ENCODE data around the gene KAZN.
A peak's percentile ranks its signal among the peaks of the same experiment; 100 is the strongest.

KAZN gene

DNA sequence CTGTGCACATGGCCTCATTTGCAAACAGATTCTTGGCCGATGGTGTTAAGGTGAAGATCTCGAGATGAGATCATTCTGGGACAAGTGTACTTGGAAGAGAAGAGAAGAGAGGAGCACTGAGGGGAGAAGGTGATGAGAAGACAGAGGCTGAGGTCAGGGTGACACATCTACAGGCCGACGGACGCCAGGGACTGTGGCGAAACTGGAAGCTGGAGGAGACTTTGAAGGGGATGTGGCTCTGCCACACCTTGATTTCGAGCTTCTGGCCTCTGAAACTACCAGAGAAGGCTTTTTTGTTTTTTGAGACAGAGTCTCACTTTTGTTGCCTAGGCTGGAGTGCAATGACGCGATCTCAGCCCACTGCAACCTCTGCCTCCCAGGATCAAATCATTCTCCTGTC, 417.5 kb downstream of the KAZN start:
- H3K9me3 Mint-ChIP-seq, result no peaks in the 10 kb centered on the region
- H3K4me3 Mint-ChIP-seq, result no peak overlapping the region
- no peaks in the 10 kb centered on the region for H3K27me3 Mint-ChIP-seq
- no peaks in the 10 kb centered on the region for H3K4me1 Mint-ChIP-seq (ENCODE audit: low read depth)
- H3K27ac Mint-ChIP-seq, result no peak overlapping the region
- DNase-seq, result no peak
- H3K36me3 Mint-ChIP-seq (ENCODE audit: low read depth), result no peaks in the 10 kb centered on the region

DNA sequence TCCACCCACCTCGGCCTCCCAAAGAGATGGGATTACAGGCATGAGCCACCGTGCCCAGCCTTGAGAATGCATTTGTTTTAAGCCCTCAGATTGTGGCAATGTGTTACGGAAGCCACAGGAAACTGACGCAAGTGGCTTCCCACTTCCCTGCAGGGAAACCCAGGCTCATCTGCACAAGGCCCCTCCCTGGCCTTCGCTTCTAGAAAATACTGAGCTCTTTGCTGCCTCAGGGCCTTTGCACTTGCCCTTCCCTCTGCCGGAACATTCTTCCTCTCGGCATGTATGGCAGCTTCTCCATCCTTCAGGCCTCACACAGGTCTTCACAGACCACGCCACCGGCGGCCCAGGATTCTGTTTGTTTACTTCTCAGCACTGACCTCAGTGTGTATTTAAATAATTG, 418.0 kb downstream of the KAZN start:
- no peak for DNase-seq
- Mint-ChIP-seq H3K36me3 (ENCODE audit: low read depth) (no peaks in the 10 kb centered on the region), H3K9me3 (no peaks in the 10 kb centered on the region), H3K27ac (no peak overlapping the region), H3K27me3 (no peaks in the 10 kb centered on the region), H3K4me3 (no peak overlapping the region), H3K4me1 (ENCODE audit: low read depth) (no peaks in the 10 kb centered on the region)

DNA sequence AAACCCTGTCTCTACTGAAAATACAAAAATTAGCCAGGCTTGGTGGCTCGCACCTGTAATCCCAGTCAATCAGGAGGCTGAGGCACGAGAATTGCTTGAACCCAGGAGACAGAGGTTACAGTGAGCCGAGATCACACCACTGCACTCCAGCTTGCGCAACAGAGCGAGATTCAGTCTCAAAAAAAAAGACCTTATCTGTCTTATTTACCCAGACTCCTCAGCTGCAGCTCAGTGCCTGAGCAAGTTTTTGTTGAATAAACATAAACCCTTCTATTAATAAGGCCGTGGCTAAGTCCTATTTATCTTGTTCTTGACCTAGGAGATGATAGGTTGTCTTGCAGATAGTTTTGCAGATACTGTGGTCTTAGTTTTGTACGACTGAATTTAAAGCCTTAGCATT, 418.6 kb downstream of the KAZN start:
- Mint-ChIP-seq H3K4me1 (ENCODE audit: low read depth) (no peaks in the 10 kb centered on the region), H3K36me3 (ENCODE audit: low read depth) (no peaks in the 10 kb centered on the region), H3K27ac (no peak overlapping the region), H3K9me3 (no peaks in the 10 kb centered on the region), H3K27me3 (no peaks in the 10 kb centered on the region), H3K4me3 (no peak overlapping the region)
- DNase-seq, result no peak

DNA sequence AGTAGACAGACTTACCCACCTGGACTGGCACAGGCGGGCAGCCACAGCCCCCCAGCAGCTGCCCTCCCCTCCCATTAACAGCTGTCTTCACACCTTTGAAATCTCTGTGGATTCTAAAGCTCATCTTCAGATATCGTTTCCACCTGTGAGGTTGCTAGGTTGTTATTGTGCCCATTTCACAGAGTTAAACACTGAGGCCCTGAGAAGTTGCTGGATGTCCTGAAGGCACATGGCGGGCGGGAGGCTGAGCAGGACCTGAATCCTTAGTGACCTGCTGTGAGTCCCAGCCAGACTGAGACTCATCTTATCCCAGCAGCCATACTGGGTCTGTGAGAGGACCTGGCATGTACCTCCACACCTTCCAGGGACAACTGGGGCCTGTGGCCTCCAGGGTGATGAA, 420.3 kb downstream of the KAZN start:
- DNase-seq, result no peak
- H3K36me3 Mint-ChIP-seq (ENCODE audit: low read depth), result no peaks in the 10 kb centered on the region
- no peaks in the 10 kb centered on the region for H3K27me3 Mint-ChIP-seq
- H3K4me1 Mint-ChIP-seq (ENCODE audit: low read depth), result no peaks in the 10 kb centered on the region
- H3K9me3 Mint-ChIP-seq, result no peaks in the 10 kb centered on the region
- no peak overlapping the region for H3K4me3 Mint-ChIP-seq
- no peak overlapping the region for H3K27ac Mint-ChIP-seq

DNA sequence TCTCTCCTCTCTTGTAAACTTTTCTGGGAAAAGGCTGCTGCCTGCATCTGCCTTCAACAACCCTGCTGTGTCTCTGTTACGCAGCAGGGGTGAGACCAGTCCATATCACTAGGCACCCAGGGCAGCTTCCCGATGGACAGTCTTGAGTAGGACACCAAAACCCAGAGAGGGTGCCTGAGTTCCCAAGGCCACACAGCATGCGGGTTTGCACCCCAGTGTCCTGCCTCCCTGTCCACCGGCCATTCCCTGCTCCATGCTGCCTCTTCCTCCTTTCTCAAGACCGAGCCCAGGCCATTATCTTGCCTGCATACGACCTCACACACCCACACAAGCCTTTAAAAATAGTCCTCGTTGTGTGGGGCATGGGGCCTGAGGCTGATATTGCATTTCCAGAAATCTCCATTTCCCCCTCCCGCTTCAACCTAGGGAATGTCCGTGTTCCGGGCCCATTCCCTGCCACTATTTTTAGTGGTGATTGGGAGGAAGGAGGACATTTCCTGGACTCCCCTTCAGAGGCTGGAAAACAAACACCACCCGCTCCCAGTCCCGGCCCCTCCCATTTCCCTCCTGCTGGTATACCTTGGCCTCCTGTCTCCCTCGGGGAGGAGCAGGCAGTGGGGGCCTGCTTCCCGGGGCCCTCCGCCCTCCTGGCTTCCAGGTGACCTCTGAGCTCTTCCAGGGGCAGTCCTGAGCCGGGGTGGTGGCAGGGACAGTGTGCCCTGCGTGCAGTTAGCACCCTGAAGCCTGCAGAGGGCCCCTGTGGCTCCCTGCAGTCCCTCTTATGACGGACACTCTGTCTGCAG, 422.7 kb downstream of the KAZN start:
- no peaks in the 10 kb centered on the region for H3K27me3 Mint-ChIP-seq
- H3K4me3 Mint-ChIP-seq, result no peak overlapping the region
- H3K36me3 Mint-ChIP-seq (ENCODE audit: low read depth), result no peaks in the 10 kb centered on the region
- H3K9me3 Mint-ChIP-seq, result no peaks in the 10 kb centered on the region
- H3K4me1 Mint-ChIP-seq (ENCODE audit: low read depth), result no peaks in the 10 kb centered on the region
- no peak for DNase-seq
- H3K27ac Mint-ChIP-seq, result no peak overlapping the region

DNA sequence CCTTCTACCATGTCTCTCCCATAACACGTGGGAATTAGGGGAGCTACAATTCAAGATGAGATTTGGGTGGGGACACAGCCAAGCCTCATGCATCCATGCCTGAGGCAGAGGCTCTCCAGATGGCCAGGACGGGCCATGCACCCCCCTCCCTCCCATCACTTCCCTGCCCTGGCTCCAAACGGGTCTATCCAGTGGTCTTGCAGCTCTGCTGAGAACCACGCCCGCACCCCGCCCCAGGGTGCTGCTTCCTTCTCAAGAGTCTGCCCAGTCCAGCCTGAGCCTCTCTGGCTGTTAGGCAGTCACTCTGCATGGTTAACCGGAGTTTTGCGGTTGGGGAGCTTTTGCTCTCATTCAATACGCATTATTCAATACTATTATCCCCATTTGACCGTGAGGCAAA, 423.6 kb downstream of the KAZN start:
- no peaks in the 10 kb centered on the region for H3K27me3 Mint-ChIP-seq
- no peaks in the 10 kb centered on the region for H3K4me1 Mint-ChIP-seq (ENCODE audit: low read depth)
- no peak overlapping the region for H3K4me3 Mint-ChIP-seq
- no peak overlapping the region for H3K27ac Mint-ChIP-seq
- H3K36me3 Mint-ChIP-seq (ENCODE audit: low read depth), result no peaks in the 10 kb centered on the region
- H3K9me3 Mint-ChIP-seq, result no peaks in the 10 kb centered on the region
- DNase-seq, result no peak

DNA sequence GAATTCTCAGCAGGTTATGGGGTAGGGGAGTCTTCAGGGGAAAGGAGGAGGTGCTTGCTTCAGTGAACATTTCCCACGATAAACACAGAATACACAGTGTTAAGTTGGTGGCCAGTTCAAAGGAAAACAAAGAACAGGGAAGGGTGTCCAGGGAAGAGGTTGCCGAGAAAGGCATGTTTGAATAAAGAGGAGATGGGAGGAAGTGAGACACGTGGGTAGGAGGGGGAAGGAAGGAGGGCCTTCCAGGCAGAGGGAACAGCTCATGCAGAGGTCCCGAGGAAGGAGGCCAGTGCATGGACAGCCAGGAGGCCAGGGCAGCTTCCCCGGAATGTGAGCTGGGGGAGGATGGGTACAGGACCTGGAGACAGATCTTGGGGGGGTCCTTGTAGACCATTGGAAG, 424.7 kb downstream of the KAZN start:
- no peak overlapping the region for H3K4me3 Mint-ChIP-seq
- H3K4me1 Mint-ChIP-seq (ENCODE audit: low read depth), result no peaks in the 10 kb centered on the region
- H3K27me3 Mint-ChIP-seq, result no peaks in the 10 kb centered on the region
- no peak for DNase-seq
- no peak overlapping the region for H3K27ac Mint-ChIP-seq
- no peaks in the 10 kb centered on the region for H3K36me3 Mint-ChIP-seq (ENCODE audit: low read depth)
- H3K9me3 Mint-ChIP-seq, result no peaks in the 10 kb centered on the region

DNA sequence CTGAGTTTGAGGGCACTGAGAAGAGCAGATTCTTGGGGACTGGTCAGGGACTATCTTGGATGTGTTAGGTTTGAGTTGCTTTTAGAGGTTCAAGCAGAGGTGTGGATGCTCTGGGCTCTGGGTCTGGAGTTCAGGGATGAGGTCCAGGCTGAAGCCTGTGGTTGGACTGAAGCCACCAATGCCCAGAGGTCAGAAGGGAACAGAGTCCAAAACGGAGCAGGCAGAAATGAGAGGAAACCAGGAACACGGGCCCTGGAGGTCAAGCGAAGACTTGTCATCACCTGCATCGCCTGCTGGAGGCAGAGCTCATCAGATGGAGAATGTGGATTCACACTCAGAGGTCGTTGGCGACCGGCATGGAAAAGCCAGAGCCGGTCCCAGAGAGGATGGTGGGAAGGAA, 425.5 kb downstream of the KAZN start:
- Mint-ChIP-seq H3K27me3 (no peaks in the 10 kb centered on the region), H3K4me3 (no peak overlapping the region), H3K36me3 (ENCODE audit: low read depth) (no peaks in the 10 kb centered on the region), H3K27ac (no peak overlapping the region), H3K9me3 (no peaks in the 10 kb centered on the region), H3K4me1 (ENCODE audit: low read depth) (no peaks in the 10 kb centered on the region)
- no peak for DNase-seq

DNA sequence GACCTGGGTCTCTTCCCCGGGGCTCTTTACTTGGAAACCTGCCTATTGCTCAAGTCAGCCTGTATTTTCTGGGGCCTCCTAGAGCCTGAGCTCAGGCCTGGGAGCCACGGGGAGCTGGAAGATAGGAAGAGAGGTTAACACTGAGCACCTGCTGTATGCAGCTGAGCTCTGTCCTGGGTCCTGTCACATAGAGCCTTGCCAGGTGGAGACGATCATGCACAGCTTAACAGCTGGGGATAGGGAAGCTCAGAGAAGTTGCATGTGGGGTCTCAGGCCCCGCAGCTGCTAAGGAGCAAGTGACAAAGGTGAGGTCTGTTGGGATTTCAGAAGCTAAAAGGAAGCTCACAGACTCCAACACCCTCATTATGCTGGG, 427.6 kb downstream of the KAZN start:
- no peak overlapping the region for H3K4me3 Mint-ChIP-seq
- no peaks in the 10 kb centered on the region for H3K4me1 Mint-ChIP-seq (ENCODE audit: low read depth)
- H3K36me3 Mint-ChIP-seq (ENCODE audit: low read depth), result no peaks in the 10 kb centered on the region
- no peak overlapping the region for H3K27ac Mint-ChIP-seq
- no peaks in the 10 kb centered on the region for H3K9me3 Mint-ChIP-seq
- no peak for DNase-seq
- no peaks in the 10 kb centered on the region for H3K27me3 Mint-ChIP-seq

DNA sequence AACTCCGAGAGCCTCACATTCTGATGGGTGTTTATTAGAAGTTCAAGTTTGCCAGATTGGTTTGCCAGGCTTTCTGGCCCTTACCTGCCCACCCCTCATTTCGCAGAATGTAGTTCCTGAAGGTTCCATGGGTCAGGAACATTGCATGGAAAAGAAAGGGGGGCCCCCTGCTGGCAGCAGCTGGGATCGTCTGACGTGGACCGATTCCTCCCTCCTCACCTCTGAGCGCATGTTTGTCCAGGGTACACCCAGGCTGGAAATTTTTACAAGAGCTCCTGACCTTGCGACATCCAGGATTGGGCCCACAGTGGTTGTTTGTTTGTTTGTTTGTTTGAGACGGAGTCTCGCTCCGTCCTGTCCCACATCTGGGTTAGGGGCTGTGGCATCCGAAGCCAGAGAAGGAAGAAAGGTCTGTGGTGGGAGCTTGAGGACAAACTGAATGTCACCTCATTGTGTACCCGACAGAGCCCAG, 429.1 kb downstream of the KAZN start:
- Mint-ChIP-seq H3K4me3 (no peak overlapping the region), H3K36me3 (ENCODE audit: low read depth) (no peaks in the 10 kb centered on the region), H3K27me3 (no peaks in the 10 kb centered on the region), H3K27ac (no peak overlapping the region), H3K9me3 (no peaks in the 10 kb centered on the region), H3K4me1 (ENCODE audit: low read depth) (no peaks in the 10 kb centered on the region)
- peak; percentile 52 for DNase-seq

DNA sequence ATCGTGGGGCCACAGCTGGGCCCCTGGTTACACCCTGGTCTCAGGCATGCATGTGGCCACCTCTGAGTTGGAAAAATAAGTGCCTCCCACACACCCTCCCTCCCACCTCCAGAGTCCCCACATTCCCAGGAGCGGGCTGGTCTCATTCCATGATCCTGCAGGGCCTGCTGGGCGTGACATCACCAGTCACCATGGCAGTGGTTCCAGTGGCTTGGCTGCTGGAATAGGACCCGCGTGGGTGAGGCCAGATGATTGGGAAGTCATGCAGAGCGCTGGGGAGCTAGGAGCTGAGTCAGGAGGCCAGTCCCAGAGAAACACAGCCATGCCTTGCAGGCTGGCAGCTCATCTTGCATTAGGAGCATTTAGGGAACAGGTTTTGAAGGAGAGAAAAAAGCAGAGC, 429.6 kb downstream of the KAZN start:
- DNase-seq, result no peak
- no peak overlapping the region for H3K27ac Mint-ChIP-seq

DNA sequence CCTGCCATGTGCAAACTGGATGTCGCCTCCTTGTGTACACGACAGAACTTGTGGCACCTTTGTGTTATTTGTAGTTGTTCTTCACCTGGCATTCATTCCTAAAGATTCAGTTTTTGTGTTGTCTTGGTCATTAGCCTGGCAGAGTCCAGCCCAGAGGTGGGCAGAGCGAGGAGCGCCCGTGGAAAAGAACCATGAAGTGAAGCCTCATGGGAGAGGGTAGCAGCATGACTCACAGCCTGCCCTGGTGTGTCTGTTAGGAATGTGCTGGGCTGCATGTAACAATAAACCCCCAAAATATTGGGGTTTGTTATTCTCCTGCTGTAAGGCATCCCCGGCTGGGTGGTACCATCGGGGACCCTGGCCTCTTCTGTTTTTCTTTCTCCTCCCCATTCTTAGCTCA, 430.1 kb downstream of the KAZN start:
- DNase-seq, result no peak
- Mint-ChIP-seq H3K36me3 (ENCODE audit: low read depth) (no peaks in the 10 kb centered on the region), H3K27me3 (no peaks in the 10 kb centered on the region), H3K4me1 (ENCODE audit: low read depth) (peaks cover 5% of the 10 kb centered on the region), H3K9me3 (no peaks in the 10 kb centered on the region), H3K4me3 (no peak overlapping the region), H3K27ac (no peak overlapping the region)

More for the DNA sequence above, 429.6 kb downstream of the KAZN start:
- no peaks in the 10 kb centered on the region for H3K4me1 Mint-ChIP-seq (ENCODE audit: low read depth)
- no peak overlapping the region for H3K4me3 Mint-ChIP-seq
- H3K36me3 Mint-ChIP-seq (ENCODE audit: low read depth), result no peaks in the 10 kb centered on the region
- no peaks in the 10 kb centered on the region for H3K9me3 Mint-ChIP-seq
- no peaks in the 10 kb centered on the region for H3K27me3 Mint-ChIP-seq

DNA sequence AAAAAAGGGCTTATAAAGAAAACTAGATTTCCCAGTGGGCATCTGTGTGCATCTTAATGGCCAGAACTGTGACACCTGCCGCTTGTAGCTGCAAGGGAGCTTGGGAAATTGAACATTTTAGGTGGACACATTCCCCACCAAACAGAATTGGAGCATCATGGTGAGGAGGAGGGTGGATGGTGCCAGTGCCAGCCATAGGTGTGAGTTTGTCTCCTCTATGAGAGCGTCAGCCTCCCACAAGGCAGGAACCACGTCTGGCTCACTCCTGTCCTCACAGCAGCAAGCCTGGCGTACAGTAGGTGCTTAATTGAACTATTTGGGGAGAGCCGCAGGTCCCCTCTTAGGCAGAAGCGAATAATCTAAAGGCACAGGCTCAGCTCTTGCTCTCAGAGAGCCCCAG, 430.6 kb downstream of the KAZN start:
- H3K27ac Mint-ChIP-seq, result no peak overlapping the region
- H3K4me1 Mint-ChIP-seq (ENCODE audit: low read depth), result peaks cover 9% of the 10 kb centered on the region
- no peak for DNase-seq
- H3K36me3 Mint-ChIP-seq (ENCODE audit: low read depth), result no peaks in the 10 kb centered on the region
- no peaks in the 10 kb centered on the region for H3K9me3 Mint-ChIP-seq
- H3K4me3 Mint-ChIP-seq, result no peak overlapping the region
- H3K27me3 Mint-ChIP-seq, result no peaks in the 10 kb centered on the region

DNA sequence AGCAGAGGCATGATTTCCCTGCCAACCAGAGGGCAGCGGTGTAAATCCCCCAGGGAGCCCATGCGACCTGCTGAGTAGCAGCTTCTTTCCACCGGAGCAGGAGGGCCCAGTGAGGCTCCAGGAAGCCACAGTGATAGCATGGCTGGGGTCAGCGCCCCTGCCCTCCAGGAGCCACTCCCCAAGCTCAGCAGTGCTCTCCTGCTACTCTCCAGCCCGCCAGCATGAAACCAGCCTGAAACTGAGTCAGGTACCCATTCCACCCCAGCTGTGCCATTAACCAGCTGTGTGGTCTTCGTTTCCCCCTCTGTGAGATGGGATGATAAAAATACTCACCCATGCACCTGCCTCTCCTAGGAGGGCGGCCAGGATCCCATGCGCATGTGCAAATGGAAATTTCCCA, 431.3 kb downstream of the KAZN start:
- H3K9me3 Mint-ChIP-seq, result no peaks in the 10 kb centered on the region
- no peaks in the 10 kb centered on the region for H3K36me3 Mint-ChIP-seq (ENCODE audit: low read depth)
- no peak overlapping the region for H3K27ac Mint-ChIP-seq
- H3K4me3 Mint-ChIP-seq, result no peak overlapping the region
- H3K27me3 Mint-ChIP-seq, result no peaks in the 10 kb centered on the region
- H3K4me1 Mint-ChIP-seq (ENCODE audit: low read depth), result peaks cover 11% of the 10 kb centered on the region
- DNase-seq, result no peak

DNA sequence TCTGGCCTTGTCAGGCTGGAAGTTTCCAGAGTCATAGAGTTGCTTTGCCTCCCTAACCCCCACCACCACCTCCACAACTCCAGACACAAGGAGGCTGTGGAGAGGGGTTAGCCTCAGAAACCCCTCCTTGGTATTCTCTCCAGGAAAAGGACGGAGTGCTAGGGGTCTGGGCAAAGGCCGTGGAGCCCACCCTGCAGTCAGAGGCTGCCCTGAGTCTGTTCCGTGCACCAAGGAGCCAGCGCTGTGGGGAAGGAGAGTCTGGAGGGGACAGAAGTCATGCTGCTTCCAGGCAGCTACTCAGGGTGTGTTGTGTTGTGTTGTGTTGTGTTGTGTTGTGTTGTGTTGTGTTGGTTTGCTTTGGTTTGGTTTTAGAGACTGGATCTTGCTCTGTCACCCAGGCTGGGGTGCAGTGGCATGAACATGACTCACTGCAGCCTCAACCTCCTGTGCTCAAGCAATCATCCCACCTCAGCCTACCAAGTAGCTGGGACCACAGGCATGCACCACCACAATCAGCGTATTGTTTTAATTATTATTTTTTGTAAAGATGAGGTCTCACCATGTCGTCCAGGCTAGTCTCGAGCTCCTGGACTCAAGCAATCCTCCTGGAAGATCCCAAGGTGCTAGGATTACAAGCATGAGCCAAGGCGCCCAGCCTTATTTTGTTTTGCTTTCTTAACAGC, 432.9 kb downstream of the KAZN start:
- no peak overlapping the region for H3K4me3 Mint-ChIP-seq
- no peaks in the 10 kb centered on the region for H3K36me3 Mint-ChIP-seq (ENCODE audit: low read depth)
- peaks cover 11% of the 10 kb centered on the region for H3K4me1 Mint-ChIP-seq (ENCODE audit: low read depth)
- H3K27ac Mint-ChIP-seq, result no peak overlapping the region
- DNase-seq, result no peak
- H3K9me3 Mint-ChIP-seq, result no peaks in the 10 kb centered on the region
- H3K27me3 Mint-ChIP-seq, result no peaks in the 10 kb centered on the region
